ENCODE data around the gene TTLL8. TPM values are rescaled to one million over a fixed set of nuclear protein-coding genes. Genes with fewer than 3 reads are reported as not detected.
A peak's percentile ranks its signal among the peaks of the same experiment; 100 is the strongest.

TTLL8 gene
- total RNA-seq, 3 donors from 2014 or later, result not detected

GRCh38 chr22:50047346-50047745, 10.8 kb downstream of the TTLL8 start:
- H3K4me1 Mint-ChIP-seq (ENCODE audit: low read depth), result peaks cover 8% of the 10 kb centered on the region
- no peaks in the 10 kb centered on the region for H3K36me3 Mint-ChIP-seq (ENCODE audit: insufficient read depth)
- no peaks in the 10 kb centered on the region for H3K9me3 Mint-ChIP-seq
- no peak for DNase-seq
- no peak for ATAC-seq
- peaks cover 27% of the 10 kb centered on the region for H3K27me3 Mint-ChIP-seq (ENCODE audit: low read depth)
- H3K4me3 Mint-ChIP-seq, result no peak overlapping the region

- ATAC-seq (no peak), DNase-seq (no peak)
- Mint-ChIP-seq H3K27me3 (ENCODE audit: low read depth) (peaks cover 27% of the 10 kb centered on the region), H3K4me3 (no peak overlapping the region), H3K4me1 (ENCODE audit: low read depth) (peaks cover 8% of the 10 kb centered on the region), H3K9me3 (no peaks in the 10 kb centered on the region), H3K36me3 (ENCODE audit: insufficient read depth) (no peaks in the 10 kb centered on the region)
Measured at GRCh38 chr22:50046481-50047245, 11.4 kb downstream of the TTLL8 start.

GRCh38 chr22:50046019-50046415, 12.1 kb downstream of the TTLL8 start:
- Mint-ChIP-seq H3K36me3 (ENCODE audit: insufficient read depth) (no peaks in the 10 kb centered on the region), H3K4me3 (no peak overlapping the region), H3K4me1 (ENCODE audit: low read depth) (peaks cover 8% of the 10 kb centered on the region)

GRCh38 chr22:50045211-50046018, 12.7 kb downstream of the TTLL8 start:
- Mint-ChIP-seq H3K36me3 (ENCODE audit: insufficient read depth) (no peaks in the 10 kb centered on the region), H3K4me1 (ENCODE audit: low read depth) (peaks cover 8% of the 10 kb centered on the region), H3K27me3 (ENCODE audit: low read depth) (peaks cover 23% of the 10 kb centered on the region), H3K9me3 (no peaks in the 10 kb centered on the region), H3K4me3 (no peak overlapping the region)
- ATAC-seq, result no peak
- no peak for DNase-seq

More at GRCh38 chr22:50046019-50046415, 12.1 kb downstream of the TTLL8 start:
- no peaks in the 10 kb centered on the region for H3K9me3 Mint-ChIP-seq
- peaks cover 25% of the 10 kb centered on the region for H3K27me3 Mint-ChIP-seq (ENCODE audit: low read depth)
- ATAC-seq, result no peak
- DNase-seq, result no peak

- ATAC-seq, result peak in 1 of 2 donors; percentile 28
- DNase-seq, result no peak
- no peaks in the 10 kb centered on the region for H3K9me3 Mint-ChIP-seq
- H3K36me3 Mint-ChIP-seq (ENCODE audit: insufficient read depth), result no peaks in the 10 kb centered on the region
- H3K4me1 Mint-ChIP-seq (ENCODE audit: low read depth), result peaks cover 8% of the 10 kb centered on the region
- peaks cover 23% of the 10 kb centered on the region for H3K27me3 Mint-ChIP-seq (ENCODE audit: low read depth)
- no peak overlapping the region for H3K4me3 Mint-ChIP-seq
Measured at GRCh38 chr22:50044485-50045118, 13.5 kb downstream of the TTLL8 start.

GRCh38 chr22:50041361-50042065, 16.6 kb downstream of the TTLL8 start:
- Mint-ChIP-seq H3K36me3 (ENCODE audit: insufficient read depth) (no peaks in the 10 kb centered on the region), H3K9me3 (peaks cover 3% of the 10 kb centered on the region), H3K27me3 (ENCODE audit: low read depth) (peaks cover 23% of the 10 kb centered on the region), H3K4me1 (ENCODE audit: low read depth) (peaks cover 8% of the 10 kb centered on the region), H3K4me3 (no peak overlapping the region)
- ATAC-seq, result no peak
- DNase-seq, result no peak

- peaks cover 3% of the 10 kb centered on the region for H3K9me3 Mint-ChIP-seq
- DNase-seq (no peak), ATAC-seq (no peak)
- no peak overlapping the region for H3K4me3 Mint-ChIP-seq
- peaks cover 8% of the 10 kb centered on the region for H3K4me1 Mint-ChIP-seq (ENCODE audit: low read depth)
- peaks cover 23% of the 10 kb centered on the region for H3K27me3 Mint-ChIP-seq (ENCODE audit: low read depth)
- no peaks in the 10 kb centered on the region for H3K36me3 Mint-ChIP-seq (ENCODE audit: insufficient read depth)
Measured at GRCh38 chr22:50040717-50041116, 17.4 kb downstream of the TTLL8 start.

GRCh38 chr22:50039669-50040443, 18.2 kb downstream of the TTLL8 start:
- DNase-seq (no peak), ATAC-seq (no peak)
- Mint-ChIP-seq H3K4me3 (no peak overlapping the region), H3K4me1 (ENCODE audit: low read depth) (peaks cover 9% of the 10 kb centered on the region), H3K27me3 (ENCODE audit: low read depth) (peaks cover 24% of the 10 kb centered on the region), H3K9me3 (peaks cover 3% of the 10 kb centered on the region), H3K36me3 (ENCODE audit: insufficient read depth) (no peaks in the 10 kb centered on the region)

- peaks cover 3% of the 10 kb centered on the region for H3K9me3 Mint-ChIP-seq
- no peak for DNase-seq
Measured at GRCh38 chr22:50035976-50036724, 21.9 kb downstream of the TTLL8 start.

GRCh38 chr22:50035131-50035881, 22.8 kb downstream of the TTLL8 start:
- no peak overlapping the region for H3K4me3 Mint-ChIP-seq
- no peak for DNase-seq
- ATAC-seq, result no peak
- H3K36me3 Mint-ChIP-seq (ENCODE audit: insufficient read depth), result no peaks in the 10 kb centered on the region
- H3K4me1 Mint-ChIP-seq (ENCODE audit: low read depth), result peaks cover 4% of the 10 kb centered on the region
- H3K9me3 Mint-ChIP-seq, result peaks cover 3% of the 10 kb centered on the region
- H3K27me3 Mint-ChIP-seq (ENCODE audit: low read depth), result peaks cover 10% of the 10 kb centered on the region

More at GRCh38 chr22:50035976-50036724, 21.9 kb downstream of the TTLL8 start:
- no peak overlapping the region for H3K4me3 Mint-ChIP-seq
- no peaks in the 10 kb centered on the region for H3K36me3 Mint-ChIP-seq (ENCODE audit: insufficient read depth)
- H3K4me1 Mint-ChIP-seq (ENCODE audit: low read depth), result peaks cover 4% of the 10 kb centered on the region
- H3K27me3 Mint-ChIP-seq (ENCODE audit: low read depth), result peaks cover 10% of the 10 kb centered on the region
- ATAC-seq, result no peak

GRCh38 chr22:50034126-50035081, 23.7 kb downstream of the TTLL8 start:
- H3K9me3 Mint-ChIP-seq, result peaks cover 3% of the 10 kb centered on the region

More at GRCh38 chr22:50034126-50035081, 23.7 kb downstream of the TTLL8 start:
- peaks cover 11% of the 10 kb centered on the region for H3K27me3 Mint-ChIP-seq (ENCODE audit: low read depth)
- ATAC-seq (no peak), DNase-seq (no peak)
- peaks cover 4% of the 10 kb centered on the region for H3K4me1 Mint-ChIP-seq (ENCODE audit: low read depth)
- no peak overlapping the region for H3K4me3 Mint-ChIP-seq
- H3K36me3 Mint-ChIP-seq (ENCODE audit: insufficient read depth), result no peaks in the 10 kb centered on the region
